ENCODE results near the gene PDZD8. TPM values are rescaled to one million over a fixed set of nuclear protein-coding genes. Genes with fewer than 3 reads are reported as not detected.

The PDZD8 gene
- total and polyA plus RNA-seq, 2 experiments from 2014 or later = 4.7 to 12.9 TPM

DNA sequence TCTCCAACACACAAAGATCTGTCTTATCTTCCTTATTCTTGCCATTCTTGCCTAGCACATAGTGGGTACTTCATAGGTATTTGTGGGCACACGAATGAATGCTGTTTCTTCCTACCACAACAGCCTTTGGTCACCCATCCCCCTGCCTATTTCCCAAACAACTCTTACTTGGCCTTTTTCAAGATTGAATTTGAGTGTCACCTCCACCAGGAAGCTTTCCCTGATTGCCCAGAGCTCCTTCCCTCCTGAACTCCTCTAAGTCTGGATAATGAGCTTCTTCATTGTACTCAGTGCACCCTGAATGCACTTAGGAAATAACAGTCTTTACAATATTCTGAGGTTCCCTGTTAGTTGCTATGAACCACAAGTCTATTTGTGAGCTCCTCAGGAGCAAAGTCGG, 11.6 kb upstream of the PDZD8 start:
- Histone ChIP-seq H3K36me3 (no peaks in the 10 kb centered on the region), H3K27ac (no peak overlapping the region), H3K4me3 (no peak overlapping the region), H3K4me1 (ENCODE audit: low read depth) (no peaks in the 10 kb centered on the region), H3K27me3 (no peaks in the 10 kb centered on the region), H3K9me3 (ENCODE audit: low read depth) (no peaks in the 10 kb centered on the region)
- no peak for DNase-seq (ENCODE audit: low read depth in 1 of 2, low spot score in 1 of 2)
- TF ChIP-seq, protein P1, sequence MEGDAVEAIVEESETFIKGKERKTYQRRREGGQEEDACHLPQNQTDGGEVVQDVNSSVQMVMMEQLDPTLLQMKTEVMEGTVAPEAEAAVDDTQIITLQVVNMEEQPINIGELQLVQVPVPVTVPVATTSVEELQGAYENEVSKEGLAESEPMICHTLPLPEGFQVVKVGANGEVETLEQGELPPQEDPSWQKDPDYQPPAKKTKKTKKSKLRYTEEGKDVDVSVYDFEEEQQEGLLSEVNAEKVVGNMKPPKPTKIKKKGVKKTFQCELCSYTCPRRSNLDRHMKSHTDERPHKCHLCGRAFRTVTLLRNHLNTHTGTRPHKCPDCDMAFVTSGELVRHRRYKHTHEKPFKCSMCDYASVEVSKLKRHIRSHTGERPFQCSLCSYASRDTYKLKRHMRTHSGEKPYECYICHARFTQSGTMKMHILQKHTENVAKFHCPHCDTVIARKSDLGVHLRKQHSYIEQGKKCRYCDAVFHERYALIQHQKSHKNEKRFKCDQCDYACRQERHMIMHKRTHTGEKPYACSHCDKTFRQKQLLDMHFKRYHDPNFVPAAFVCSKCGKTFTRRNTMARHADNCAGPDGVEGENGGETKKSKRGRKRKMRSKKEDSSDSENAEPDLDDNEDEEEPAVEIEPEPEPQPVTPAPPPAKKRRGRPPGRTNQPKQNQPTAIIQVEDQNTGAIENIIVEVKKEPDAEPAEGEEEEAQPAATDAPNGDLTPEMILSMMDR (IDR thresholded peaks at IDR 0.05; ENCODE audit: low read depth, low read length) = no peak

DNA sequence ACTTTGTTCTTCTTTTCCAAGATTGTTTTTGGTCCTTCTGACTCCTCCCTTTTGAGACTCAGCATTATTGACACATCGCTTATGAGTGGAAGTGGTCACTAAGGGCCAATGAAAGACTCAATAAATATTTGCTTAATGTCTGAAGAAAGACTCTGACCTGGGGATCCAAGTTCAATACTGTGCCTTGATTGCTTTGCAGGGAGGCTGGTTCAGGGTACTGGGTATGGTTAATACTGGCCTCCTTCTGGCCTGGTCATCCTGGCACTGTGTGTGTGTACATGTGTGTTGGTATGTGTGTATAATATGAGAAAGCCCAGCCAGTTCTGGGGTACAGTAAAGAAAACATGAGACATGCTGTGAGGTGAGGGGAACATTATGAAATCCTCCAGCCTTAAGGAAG, 7.6 kb upstream of the PDZD8 start:
- H3K4me3 ChIP-seq = no peak overlapping the region
- DNase-seq (ENCODE audit: low read depth in 1 of 2, low spot score in 1 of 2) = no peak

GRCh38 chr10:117374506-117375359, 507 bp downstream of the PDZD8 start:
- Histone ChIP-seq H3K4me1 (ENCODE audit: low read depth) (peaks cover 14% of the 10 kb centered on the region), H3K27ac (peak overlapping the region; percentile 77), H3K4me3 (peak overlapping the region; percentile 85), H3K36me3 (no peaks in the 10 kb centered on the region), H3K27me3 (peaks cover 26% of the 10 kb centered on the region), H3K9me3 (ENCODE audit: low read depth) (no peaks in the 10 kb centered on the region)
- peak; percentile 12 to 42 for DNase-seq (ENCODE audit: low read depth in 1 of 2, low spot score in 1 of 2)
- TF ChIP-seq, protein P1 (IDR thresholded peaks at IDR 0.05; ENCODE audit: low read depth, low read length) = no peak

More for the DNA sequence above, 7.6 kb upstream of the PDZD8 start:
- Histone ChIP-seq H3K27ac (no peak overlapping the region), H3K9me3 (ENCODE audit: low read depth) (no peaks in the 10 kb centered on the region), H3K4me1 (ENCODE audit: low read depth) (no peaks in the 10 kb centered on the region), H3K27me3 (peaks cover 34% of the 10 kb centered on the region), H3K36me3 (no peaks in the 10 kb centered on the region)
- TF ChIP-seq, protein P1 (IDR thresholded peaks at IDR 0.05; ENCODE audit: low read depth, low read length) = no peak

GRCh38 chr10:117373823-117374505, 1.3 kb downstream of the PDZD8 start:
- Histone ChIP-seq H3K27me3 (peaks cover 18% of the 10 kb centered on the region), H3K36me3 (no peaks in the 10 kb centered on the region), H3K4me3 (peak overlapping the region; percentile 85), H3K4me1 (ENCODE audit: low read depth) (peaks cover 14% of the 10 kb centered on the region), H3K9me3 (ENCODE audit: low read depth) (no peaks in the 10 kb centered on the region), H3K27ac (no peak overlapping the region)
- peak; percentile 60 to 67 for DNase-seq (ENCODE audit: low read depth in 1 of 2, low spot score in 1 of 2)
- TF ChIP-seq, protein P1 (IDR thresholded peaks at IDR 0.05; ENCODE audit: low read depth, low read length) = no peak

DNA sequence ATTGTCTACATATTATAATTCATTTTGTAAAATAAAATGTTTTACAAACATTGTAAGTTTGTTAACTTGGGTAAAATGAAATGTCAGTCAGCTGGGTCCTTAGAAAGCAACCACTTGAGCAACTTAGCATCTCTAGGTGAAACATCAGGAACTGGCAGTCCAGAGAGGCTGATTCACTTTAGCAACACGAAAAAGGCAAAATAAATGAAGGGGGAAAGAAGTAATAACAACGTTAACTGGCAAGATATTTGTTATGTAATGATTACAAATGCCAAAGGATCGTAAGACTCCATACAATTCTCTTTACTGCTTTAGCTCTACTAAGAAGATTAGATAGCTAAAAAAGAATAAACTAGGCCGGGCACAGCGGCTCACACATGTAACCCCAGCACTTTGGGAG, 5.0 kb downstream of the PDZD8 start:
- Histone ChIP-seq H3K9me3 (ENCODE audit: low read depth) (no peaks in the 10 kb centered on the region), H3K36me3 (no peaks in the 10 kb centered on the region), H3K4me1 (ENCODE audit: low read depth) (peaks cover 14% of the 10 kb centered on the region), H3K27me3 (no peaks in the 10 kb centered on the region), H3K27ac (no peak overlapping the region), H3K4me3 (no peak overlapping the region)
- TF ChIP-seq, protein P1 (IDR thresholded peaks at IDR 0.05; ENCODE audit: low read depth, low read length) = no peak
- peak; percentile 22 to 36 for DNase-seq (ENCODE audit: low read depth in 1 of 2, low spot score in 1 of 2)
